Ishikawa (cell line): ENCODE measurements around the gene PRSS3.

Source experiments
- CEBPB ChIP-seq: IDR thresholded peaks from 2 replicates; pipeline ENCODE4 v1.6.1; 2012
- CREB1 ChIP-seq: IDR thresholded peaks from 2 replicates; pipeline ENCODE4 v1.6.1; 2012; ENCODE audit warnings: low read depth
- EGR1 ChIP-seq: IDR thresholded peaks from 2 replicates; pipeline ENCODE4 v1.6.1; 2012
- EP300 ChIP-seq: IDR thresholded peaks from 2 replicates; pipeline ENCODE4 v1.6.1; 2012; ENCODE audit warnings: borderline replicate concordance
- FOXM1 ChIP-seq: IDR thresholded peaks from 2 replicates; pipeline ENCODE4 v1.6.1; 2012; ENCODE audit warnings: low read depth, borderline replicate concordance
- NFIC ChIP-seq: IDR thresholded peaks from 2 replicates; pipeline ENCODE4 v1.6.1; 2012
- RAD21 ChIP-seq: IDR thresholded peaks from 2 replicates; pipeline ENCODE4 v1.6.1; 2012; ENCODE audit warnings: low read depth
- REST ChIP-seq: IDR thresholded peaks from 2 replicates; pipeline ENCODE4 v1.6.1; 2012; ENCODE audit warnings: low read depth, mild to moderate bottlenecking
- TAF1 ChIP-seq: IDR thresholded peaks from 2 replicates; pipeline ENCODE4 v1.6.1; 2012; ENCODE audit warnings: low read depth, mild to moderate bottlenecking
- TCF12 ChIP-seq: IDR thresholded peaks from 2 replicates; pipeline ENCODE4 v1.6.1; 2012; ENCODE audit warnings: low read depth
- TEAD4 ChIP-seq: IDR thresholded peaks from 2 replicates; pipeline ENCODE4 v1.6.1; 2012
- YY1 ChIP-seq: IDR thresholded peaks from 2 replicates; pipeline ENCODE4 v1.6.1; 2012; ENCODE audit warnings: low read depth
- ZBTB7A ChIP-seq: IDR thresholded peaks from 2 replicates; pipeline ENCODE4 v1.6.1; 2012; ENCODE audit warnings: low read depth
- TF ChIP-seq, protein P1 (sequence below): IDR thresholded peaks from 2 replicates; pipeline ENCODE4 v1.6.1; 2012
- TF ChIP-seq, protein P2 (sequence below): IDR thresholded peaks from 2 replicates; pipeline ENCODE4 v1.6.1; 2012

The PRSS3 gene

GRCh38 chr9:33795281-33795680 is at the start of gene PRSS3:
Gene PRSS3, plus strand, starts transcription at chr9:33795561. Its CDS starts 13 bp downstream, at chr9:33795574.
- TF ChIP-seq TEAD4 (no peak), CREB1 (no peak), EP300 (no peak)

GRCh38 chr9:33748633-33749304 is 46.6 kb upstream of the PRSS3 start:
- TF ChIP-seq YY1 (no peak), TCF12 (no peak), EP300 (no peak), TAF1 (no peak), NFIC (no peak), FOXM1 (no peak), CEBPB (no peak)

DNA sequence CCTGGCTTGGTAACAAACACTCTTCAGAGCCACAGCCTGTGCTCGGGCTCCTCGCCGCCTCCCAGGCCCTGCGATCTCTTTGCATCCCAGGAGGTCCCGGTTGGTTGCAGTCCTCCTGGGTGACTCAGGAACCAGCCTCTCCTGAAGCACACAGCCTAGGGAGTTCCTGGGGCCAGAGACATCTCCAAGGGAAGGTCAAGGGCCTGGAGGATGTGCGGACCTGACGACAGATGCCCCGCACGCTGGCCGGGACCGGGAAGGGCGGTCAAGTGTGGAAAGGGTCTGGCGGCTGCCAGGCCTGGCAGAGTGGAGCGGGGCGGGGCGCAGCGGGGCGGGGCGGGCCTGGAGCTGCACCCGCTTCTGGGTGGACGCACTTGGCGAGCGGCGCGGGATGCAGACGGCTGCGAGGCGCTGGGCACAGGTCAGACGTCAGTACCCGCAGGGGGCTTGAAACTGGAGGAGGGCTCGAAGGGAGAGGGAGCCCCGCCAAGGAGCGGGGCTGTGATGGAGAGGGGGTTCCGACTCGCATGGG is 45.0 kb upstream of the PRSS3 start:
- no peak for TF ChIP-seq CEBPB
- TF ChIP-seq RAD21: no peak
- TF ChIP-seq TAF1: no peak
- TF ChIP-seq NFIC: no peak
- TF ChIP-seq TEAD4: no peak
- TF ChIP-seq, protein P1, sequence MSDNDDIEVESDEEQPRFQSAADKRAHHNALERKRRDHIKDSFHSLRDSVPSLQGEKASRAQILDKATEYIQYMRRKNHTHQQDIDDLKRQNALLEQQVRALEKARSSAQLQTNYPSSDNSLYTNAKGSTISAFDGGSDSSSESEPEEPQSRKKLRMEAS: no peak
- no peak for TF ChIP-seq REST
- no peak for TF ChIP-seq YY1
- TF ChIP-seq CREB1: no peak
- TF ChIP-seq ZBTB7A: no peak
- TF ChIP-seq FOXM1: no peak
- TF ChIP-seq, protein P2, sequence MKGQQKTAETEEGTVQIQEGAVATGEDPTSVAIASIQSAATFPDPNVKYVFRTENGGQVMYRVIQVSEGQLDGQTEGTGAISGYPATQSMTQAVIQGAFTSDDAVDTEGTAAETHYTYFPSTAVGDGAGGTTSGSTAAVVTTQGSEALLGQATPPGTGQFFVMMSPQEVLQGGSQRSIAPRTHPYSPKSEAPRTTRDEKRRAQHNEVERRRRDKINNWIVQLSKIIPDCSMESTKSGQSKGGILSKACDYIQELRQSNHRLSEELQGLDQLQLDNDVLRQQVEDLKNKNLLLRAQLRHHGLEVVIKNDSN: no peak
- TF ChIP-seq TCF12: no peak

DNA sequence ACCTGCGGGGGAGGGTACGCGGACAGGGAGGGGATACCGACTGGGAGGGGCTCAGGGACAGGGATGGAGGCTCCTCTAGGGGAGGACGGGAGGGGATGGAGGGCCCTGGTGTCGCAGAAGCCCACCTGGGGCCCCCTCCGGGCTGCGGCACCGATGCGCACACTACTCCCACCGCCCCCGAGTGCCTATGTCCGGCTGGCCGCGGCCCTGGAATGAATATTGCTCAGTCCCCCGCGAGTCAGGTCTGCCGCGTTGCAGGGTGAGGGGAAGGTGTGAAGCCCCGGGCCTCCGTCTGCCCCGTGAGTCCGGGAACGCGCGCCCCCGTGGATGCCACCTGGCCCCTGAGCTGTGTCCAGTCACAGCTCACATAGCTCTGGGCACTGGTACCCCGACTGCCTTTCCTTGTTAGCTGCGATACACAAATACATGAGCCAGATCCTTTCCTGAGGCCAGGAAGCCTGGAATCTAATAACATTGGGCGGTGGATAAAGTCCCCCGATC is 44.5 kb upstream of the PRSS3 start:
- TF ChIP-seq, protein P2: no peak
- TF ChIP-seq NFIC (no peak), EP300 (no peak), REST (no peak), EGR1 (no peak), TCF12 (no peak), TEAD4 (no peak)

GRCh38 chr9:33751536-33752129 is 43.7 kb upstream of the PRSS3 start:
- TF ChIP-seq EP300 (no peak), TEAD4 (no peak)

- no peak for TF ChIP-seq YY1
Observed at GRCh38 chr9:33752130-33752637, 43.2 kb upstream of the PRSS3 start.

DNA sequence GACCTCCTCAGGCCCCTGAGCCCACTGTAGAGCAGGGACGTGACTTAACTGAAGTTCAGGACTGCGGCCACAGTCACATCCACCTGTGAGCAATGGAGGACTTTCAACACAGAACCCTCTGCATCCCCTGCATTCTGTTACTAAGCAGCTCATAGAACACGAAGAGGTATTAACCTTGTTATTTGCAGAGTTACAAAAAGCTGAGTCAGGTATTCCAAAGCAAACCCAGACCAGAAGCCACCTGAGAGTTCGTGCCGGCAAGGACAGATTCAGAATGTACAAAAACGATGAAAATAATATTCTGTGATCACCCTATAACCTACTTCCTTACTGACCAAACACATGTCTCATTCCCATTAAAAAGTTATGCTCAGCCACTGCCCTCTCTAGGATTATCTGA is 33.0 kb upstream of the PRSS3 start:
- TF ChIP-seq NFIC (no peak), REST (no peak)
